ENCODE results near the gene UQCRC2. TPM values are rescaled to one million over a fixed set of nuclear protein-coding genes. Genes with fewer than 3 reads are reported as not detected.

Gene UQCRC2
- total RNA-seq, 2 donors from 2014 or later, result 79.5 to 122 TPM

GRCh38 chr16:21952040-21952792 is 945 bp upstream of the UQCRC2 start:
- peak overlapping the region; percentile 94 for H3K4me3 ChIP-seq
- peaks cover 20 to 41% of the 10 kb centered on the region in 2 donors for H3K4me1 ChIP-seq (ENCODE audit: control insufficient read depth in 1 of 2, low read depth in 2 of 2)
- no peaks in the 10 kb centered on the region for H3K27me3 ChIP-seq (replicated peaks; ENCODE audit: insufficient read depth)
- H3K9me3 ChIP-seq, result no peaks in the 10 kb centered on the region
- ATAC-seq (ENCODE audit: insufficient number of reproducible peaks, low FRiP score, low read depth) (peak; percentile 38), DNase-seq (ENCODE audit: low spot score) (peak; percentile 28)
- no peak for TF ChIP-seq CTCF (IDR thresholded peaks at IDR 0.05)
- peak overlapping the region; percentile 79 to 89 for H3K27ac ChIP-seq
- H3K36me3 ChIP-seq, result peaks cover 7% of the 10 kb centered on the region

GRCh38 chr16:21953541-21953902 is 361 bp downstream of the UQCRC2 start:
- H3K9me3 ChIP-seq, result no peaks in the 10 kb centered on the region
- H3K36me3 ChIP-seq, result peaks cover 16% of the 10 kb centered on the region
- peak overlapping the region; percentile 79 to 89 for H3K27ac ChIP-seq
- H3K27me3 ChIP-seq (replicated peaks; ENCODE audit: insufficient read depth), result no peaks in the 10 kb centered on the region
- no peak for TF ChIP-seq CTCF (IDR thresholded peaks at IDR 0.05)
- no peak for DNase-seq (ENCODE audit: low spot score)
- H3K4me3 ChIP-seq, result peak overlapping the region; percentile 94
- ATAC-seq (ENCODE audit: insufficient number of reproducible peaks, low FRiP score, low read depth), result no peak
- peaks cover 20 to 41% of the 10 kb centered on the region in 2 donors for H3K4me1 ChIP-seq (ENCODE audit: control insufficient read depth in 1 of 2, low read depth in 2 of 2)

- no peak overlapping the region for H3K4me3 ChIP-seq
- H3K9me3 ChIP-seq, result no peaks in the 10 kb centered on the region
- H3K36me3 ChIP-seq, result peaks cover 44% of the 10 kb centered on the region
- TF ChIP-seq CTCF (IDR thresholded peaks at IDR 0.05), result no peak
- DNase-seq (ENCODE audit: low spot score) (no peak), ATAC-seq (ENCODE audit: insufficient number of reproducible peaks, low FRiP score, low read depth) (no peak)
- H3K27me3 ChIP-seq (replicated peaks; ENCODE audit: insufficient read depth), result no peaks in the 10 kb centered on the region
- H3K4me1 ChIP-seq (ENCODE audit: control insufficient read depth in 1 of 2, low read depth in 2 of 2), result peaks cover 8 to 18% of the 10 kb centered on the region in 2 donors
- no peak overlapping the region for H3K27ac ChIP-seq
Measured at GRCh38 chr16:21957714-21958346, 4.7 kb downstream of the UQCRC2 start.

GRCh38 chr16:21959050-21959449 is 5.9 kb downstream of the UQCRC2 start:
- ATAC-seq (ENCODE audit: insufficient number of reproducible peaks, low FRiP score, low read depth) (no peak), DNase-seq (ENCODE audit: low spot score) (no peak)
- Histone ChIP-seq H3K4me3 (no peak overlapping the region), H3K27me3 (replicated peaks; ENCODE audit: insufficient read depth) (no peaks in the 10 kb centered on the region), H3K9me3 (no peaks in the 10 kb centered on the region), H3K27ac (no peak overlapping the region), H3K4me1 (ENCODE audit: control insufficient read depth in 1 of 2, low read depth in 2 of 2) (peaks cover 6 to 15% of the 10 kb centered on the region in 2 donors), H3K36me3 (peaks cover 55% of the 10 kb centered on the region)
- no peak for TF ChIP-seq CTCF (IDR thresholded peaks at IDR 0.05)

- Histone ChIP-seq H3K4me1 (ENCODE audit: control insufficient read depth in 1 of 2, low read depth in 2 of 2) (no peaks in the 10 kb centered on the region), H3K27me3 (replicated peaks; ENCODE audit: insufficient read depth) (no peaks in the 10 kb centered on the region), H3K36me3 (peaks cover 74% of the 10 kb centered on the region), H3K4me3 (no peak overlapping the region), H3K27ac (no peak overlapping the region), H3K9me3 (no peaks in the 10 kb centered on the region)
- TF ChIP-seq CTCF (IDR thresholded peaks at IDR 0.05), result no peak
- ATAC-seq (ENCODE audit: insufficient number of reproducible peaks, low FRiP score, low read depth) (no peak), DNase-seq (ENCODE audit: low spot score) (no peak)
Measured at GRCh38 chr16:21962475-21962874, 9.3 kb downstream of the UQCRC2 start.
